Keratinocyte (primary cell): Measurements from ENCODE around the gene GCFC2. TPM values are rescaled to one million over a fixed set of nuclear protein-coding genes. Genes with fewer than 3 reads are reported as not detected.
"Not testable (repeated sequence)": the region's sequence is repeated elsewhere in the genome, so short reads cannot be mapped to it uniquely, and the experiment has no call there.

Experiments used
- DNase-seq: peaks from one replicate; pipeline ENCODE4 v3.0.0-alpha.2; 2011; ENCODE audit warnings: low read depth, missing footprints, low spot score
- FAIRE-seq: peaks from 2 replicates; lab custom pipeline; 2011; peaks lifted over from hg19 to GRCh38; lab: Jason Lieb, UNC
- H2AFZ ChIP-seq: 2 replicates; pipeline ENCODE4 v1.6.0; 2012; ENCODE audit warnings: low read length, control low read depth, inconsistent platforms; ENCODE audit not compliant: control insufficient read depth
- H3K27ac ChIP-seq: 2 replicates; pipeline ENCODE4 v1.5.1; 2011; ENCODE audit warnings: low read length; ENCODE audit not compliant: control insufficient read depth, insufficient read depth
- H3K27me3 ChIP-seq: 3 replicates; pipeline ENCODE4 v1.6.0; 2011; ENCODE audit warnings: low read length; ENCODE audit not compliant: control insufficient read depth, insufficient read depth; ENCODE audit errors: extremely low read depth
- H3K36me3 ChIP-seq, 2 experiments: 2 replicates in 1 of 2; 3 replicates in 1 of 2; pipeline ENCODE4 v1.5.1; 2011; ENCODE audit warnings: low read length in 2 of 2, mild to moderate bottlenecking in 1 of 2; ENCODE audit not compliant: control insufficient read depth in 2 of 2, insufficient read depth in 2 of 2; ENCODE audit errors: extremely low read depth in 1 of 2
- H3K4me1 ChIP-seq: 3 replicates; pipeline ENCODE4 v1.5.1; 2011; ENCODE audit warnings: low read length; ENCODE audit not compliant: control insufficient read depth, insufficient read depth; ENCODE audit errors: extremely low read depth
- H3K4me2 ChIP-seq: 3 replicates; pipeline ENCODE4 v1.6.0; 2011; ENCODE audit warnings: low read depth, low read length; ENCODE audit not compliant: control insufficient read depth, insufficient read depth; ENCODE audit errors: extremely low read depth
- H3K4me3 ChIP-seq, 3 experiments: fragments of 200-600 bp in 1 of 3; sonication (generic) in 1 of 3; 2 replicates in 2 of 3; 3 replicates in 1 of 3; pipeline ENCODE4 v1.5.1; 2011 to 2016; ENCODE audit warnings: low read length in 3 of 3, mild to moderate bottlenecking in 3 of 3, control low read depth in 2 of 3, inconsistent platforms in 1 of 3, low read depth in 1 of 3, mixed read lengths in 1 of 3, mixed run types in 1 of 3, moderate library complexity in 1 of 3; ENCODE audit not compliant: control insufficient read depth in 2 of 3, insufficient read depth in 2 of 3; ENCODE audit errors: extremely low read depth in 1 of 3
- H3K79me2 ChIP-seq: 2 replicates; pipeline ENCODE4 v1.6.0; 2012; ENCODE audit warnings: low read length; ENCODE audit not compliant: control insufficient read depth, insufficient read depth
- H3K9ac ChIP-seq: 3 replicates; pipeline ENCODE4 v1.6.0; 2011; ENCODE audit warnings: low read length; ENCODE audit not compliant: control insufficient read depth, insufficient read depth; ENCODE audit errors: extremely low read depth
- H3K9me1 ChIP-seq: 3 replicates; pipeline ENCODE4 v1.6.0; 2011; ENCODE audit warnings: low read length; ENCODE audit not compliant: control insufficient read depth, insufficient read depth; ENCODE audit errors: extremely low read depth
- H3K9me3 ChIP-seq: 2 replicates; pipeline ENCODE4 v1.5.1; 2012; ENCODE audit warnings: low read depth, low read length; ENCODE audit not compliant: control insufficient read depth
- H4K20me1 ChIP-seq: 3 replicates; pipeline ENCODE4 v1.6.0; 2011; ENCODE audit warnings: low read length; ENCODE audit not compliant: control insufficient read depth, insufficient read depth; ENCODE audit errors: extremely low read depth
- CTCF ChIP-seq, 3 experiments: IDR thresholded peaks in 1 of 3; conservative IDR thresholded peaks in 1 of 3; optimal IDR thresholded peaks in 1 of 3; 2 replicates in 2 of 3; 3 replicates in 1 of 3; pipeline versions ENCODE3 to v1.5.1; 2011; ENCODE audit warnings: low read length in 3 of 3, mild to moderate bottlenecking in 3 of 3, moderate library complexity in 2 of 3, control low read depth in 1 of 3, inconsistent platforms in 1 of 3; ENCODE audit not compliant: insufficient read depth in 2 of 3; ENCODE audit errors: extremely low read depth in 1 of 3
- EZH2 ChIP-seq: IDR thresholded peaks from one replicate; pipeline ENCODE4 v1.6.1; 2012; ENCODE audit warnings: inconsistent platforms, mild to moderate bottlenecking, low read length, moderate library complexity
- dilution Hi-C: fragments of 300-500 bp; cut with MboI; formaldehyde crosslinking; loops from one replicate; pipeline ENCODE4 v1.7.0; 2020; ENCODE audit warnings: low sequenced_read_pairs; ENCODE audit not compliant: extremely low pct_ligation_motif_present
- polyA plus RNA-seq, 5 experiments: library from polyadenylated mRNA; depleted of rRNA in 3 of 5; stranded (reverse) in 3 of 5; stranded (forward) in 1 of 5; unstranded in 1 of 5; fragments of >200 nt; gene quantifications; 1 replicate in 1 of 5; 2 replicates in 3 of 5; 3 replicates in 1 of 5; pipeline versions ENCODE4 v1.2.1 to v1.2.3, GENCODE V29; 2011 to 2012; ENCODE audit warnings: missing spikeins in 2 of 5, low read depth in 1 of 5, low replicate concordance in 1 of 5

The GCFC2 gene
- polyA plus RNA-seq, 1 donor (not counting 4 experiments of a cell fraction or from before 2014, with no cell fraction given) = 17.0 TPM

- H4K20me1 ChIP-seq = no peaks in the 10 kb centered on the region
- TF ChIP-seq CTCF (optimal IDR thresholded peaks at IDR 0.05 in 1 of 3, IDR thresholded peaks at IDR 0.05 in 1 of 3, conservative IDR thresholded peaks at IDR 0.05 in 1 of 3; ENCODE audit: extremely low read depth in 1 of 3, insufficient read depth in 2 of 3, low read length in 3 of 3) = no peak
- TF ChIP-seq EZH2 = no peak
- peaks cover 0 to 3% of the 10 kb centered on the region in 2 experiments for H3K36me3 ChIP-seq
- no peak overlapping the region for H3K4me2 ChIP-seq
- no peaks in the 10 kb centered on the region for H3K79me2 ChIP-seq
- H3K4me1 ChIP-seq = no peaks in the 10 kb centered on the region
- H2AFZ ChIP-seq = no peak overlapping the region
- no peaks in the 10 kb centered on the region for H3K9me1 ChIP-seq
- H3K4me3 ChIP-seq = no peak overlapping the region
- H3K9ac ChIP-seq = no peak overlapping the region
- no peaks in the 10 kb centered on the region for H3K9me3 ChIP-seq
- dilution Hi-C loops = no loop called here
- H3K27me3 ChIP-seq = no peaks in the 10 kb centered on the region
- no peak overlapping the region for H3K27ac ChIP-seq
- DNase-seq (no peak), FAIRE-seq (no peak)
These were observed 34.3 kb downstream of the GCFC2 start for GRCh38 chr2:75676464-75676863.

GRCh38 chr2:75675908-75676307, 34.8 kb downstream of the GCFC2 start:
- TF ChIP-seq EZH2 (no peak), CTCF (optimal IDR thresholded peaks at IDR 0.05 in 1 of 3, IDR thresholded peaks at IDR 0.05 in 1 of 3, conservative IDR thresholded peaks at IDR 0.05 in 1 of 3; ENCODE audit: extremely low read depth in 1 of 3, insufficient read depth in 2 of 3, low read length in 3 of 3) (no peak)
- H3K4me1 ChIP-seq = no peaks in the 10 kb centered on the region
- H4K20me1 ChIP-seq = no peaks in the 10 kb centered on the region
- H3K9ac ChIP-seq = no peak overlapping the region
- DNase-seq (no peak), FAIRE-seq (no peak)
- H3K4me3 ChIP-seq = no peak overlapping the region
- no peaks in the 10 kb centered on the region for H3K27me3 ChIP-seq
- H3K79me2 ChIP-seq = no peaks in the 10 kb centered on the region
- peaks cover 0 to 3% of the 10 kb centered on the region in 2 experiments for H3K36me3 ChIP-seq
- no peak overlapping the region for H3K27ac ChIP-seq
- no peak overlapping the region for H2AFZ ChIP-seq
- dilution Hi-C loops = no loop called here
- no peaks in the 10 kb centered on the region for H3K9me3 ChIP-seq
- no peak overlapping the region for H3K4me2 ChIP-seq
- H3K9me1 ChIP-seq = no peaks in the 10 kb centered on the region

GRCh38 chr2:75675423-75675822, 35.3 kb downstream of the GCFC2 start:
- H4K20me1 ChIP-seq, H3K9me3 ChIP-seq, H2AFZ ChIP-seq, H3K9me1 ChIP-seq, H3K79me2 ChIP-seq, H3K27ac ChIP-seq, dilution Hi-C loops, H3K36me3 ChIP-seq, H3K4me1 ChIP-seq, DNase-seq, H3K9ac ChIP-seq, FAIRE-seq, H3K4me3 ChIP-seq, H3K27me3 ChIP-seq, H3K4me2 ChIP-seq: not testable (repeated sequence)
